Stimulated activated CD8-positive, alpha-beta memory T cell treated with anti-CD3 and anti-CD28 coated beads, Interleukin-12 subunit alpha, Interleukin-12 subunit beta, amount 100 ng/mL, for 24 hours (primary cell): ENCODE results near the gene DSG3.
"Not testable (repeated sequence)": the region's sequence is repeated elsewhere in the genome, so short reads cannot be mapped to it uniquely, and the experiment has no call there.

Source experiments
- DNase-seq: peaks from one replicate; pipeline ENCODE4 v3.0.0-alpha.2; 2020; ENCODE audit errors: extremely low read depth

Gene DSG3

GRCh38 chr18:31493171-31493570 lies 45.6 kb downstream of the DSG3 start:
- no peak for DNase-seq

DNA sequence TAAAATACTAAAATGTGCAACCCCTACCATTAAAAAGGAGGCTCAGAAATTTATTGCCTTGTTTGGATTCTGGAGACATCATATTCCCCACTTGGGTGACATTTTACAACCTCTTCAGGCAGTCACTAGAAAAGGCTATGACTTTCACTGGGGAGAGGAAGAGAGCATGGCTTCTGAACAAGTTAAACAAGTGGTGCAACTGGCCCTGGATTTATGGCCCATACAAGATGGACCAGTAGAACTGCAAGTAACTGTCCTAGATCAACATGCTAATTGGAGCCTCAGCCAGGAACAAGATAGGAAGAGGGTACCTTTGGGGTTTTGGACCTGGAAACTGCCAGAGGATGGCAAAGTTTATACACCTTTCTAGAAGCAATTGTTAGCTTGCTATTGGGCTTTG lies 46.4 kb downstream of the DSG3 start:
- DNase-seq = no peak

GRCh38 chr18:31494705-31495244 lies 47.2 kb downstream of the DSG3 start:
- DNase-seq = not testable (repeated sequence)

DNA sequence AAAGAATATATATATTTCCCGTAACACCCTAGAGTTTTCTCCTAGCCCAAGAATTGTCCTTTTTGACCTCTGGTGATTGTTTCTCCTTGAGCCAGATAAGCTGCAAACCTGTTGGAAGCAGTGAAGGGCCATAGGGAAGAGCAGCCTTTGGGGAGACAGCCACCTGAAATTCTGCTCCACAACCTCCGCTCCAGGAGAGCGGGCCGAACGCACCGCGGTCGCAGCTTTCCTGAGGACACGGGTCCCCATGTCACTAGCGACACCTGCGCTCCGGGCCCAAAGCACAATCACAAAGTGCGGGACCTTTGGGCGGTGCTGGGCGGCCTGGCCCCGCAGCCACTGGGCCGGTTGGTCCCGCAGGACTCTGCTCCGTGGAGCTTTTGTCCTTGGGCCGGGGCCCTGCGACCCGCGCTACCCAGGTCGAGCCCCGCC lies 49.9 kb downstream of the DSG3 start:
- DNase-seq = no peak

GRCh38 chr18:31497836-31498573 lies 50.5 kb downstream of the DSG3 start, which contains the start of gene DSG2:
Gene DSG2, plus strand, starts transcription at chr18:31498177. Its CDS starts 75 bp downstream, at chr18:31498252.
- DNase-seq = no peak

DNA sequence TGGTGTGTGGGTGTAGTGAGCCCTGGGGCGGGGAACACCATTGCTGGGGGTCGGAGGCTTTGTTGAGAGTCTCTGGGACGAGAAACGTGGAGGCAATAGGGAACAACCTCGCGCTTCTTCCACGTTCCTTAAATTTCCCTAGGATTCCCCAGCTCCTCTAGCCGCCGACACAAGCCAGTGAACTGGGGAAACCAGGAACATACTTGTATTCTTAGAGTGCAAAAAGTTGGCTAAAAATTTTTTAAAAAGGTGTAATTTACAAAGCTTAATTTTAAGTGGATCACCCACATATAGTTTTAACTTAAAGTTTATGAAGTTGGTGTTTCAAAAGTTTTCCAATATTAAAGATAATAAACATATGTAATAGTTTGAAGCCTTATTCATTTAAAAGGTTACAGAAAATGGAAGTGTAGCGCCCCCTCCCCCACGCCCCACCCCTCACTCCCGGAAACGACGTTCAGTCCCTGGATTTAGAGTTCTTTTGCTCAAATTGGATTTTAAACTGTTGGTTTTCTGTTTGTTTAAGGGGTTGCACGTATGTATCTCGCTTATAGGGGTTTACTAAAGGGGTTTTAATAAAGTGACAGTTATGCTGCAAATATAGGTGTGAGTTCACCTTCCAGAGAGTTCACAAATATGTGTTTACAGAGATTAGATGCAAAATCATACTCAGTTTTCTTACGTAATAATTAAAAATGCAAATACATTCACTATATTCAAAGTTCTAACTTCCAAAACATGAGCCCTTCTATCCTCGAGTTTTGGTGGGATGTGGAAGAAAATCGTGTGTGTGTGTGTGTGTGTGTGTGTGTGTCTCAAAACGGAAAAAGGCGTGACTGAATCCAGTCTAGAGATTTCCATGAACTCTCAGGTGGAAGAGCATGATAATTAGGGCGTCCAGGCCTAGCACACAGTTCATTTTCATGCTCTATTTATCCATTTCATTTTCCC lies 51.3 kb downstream of the DSG3 start:
- no peak for DNase-seq

GRCh38 chr18:31500051-31500688 lies 52.6 kb downstream of the DSG3 start:
- no peak for DNase-seq

- no peak for DNase-seq
Measured at GRCh38 chr18:31503011-31503410, 55.5 kb downstream of the DSG3 start.

DNA sequence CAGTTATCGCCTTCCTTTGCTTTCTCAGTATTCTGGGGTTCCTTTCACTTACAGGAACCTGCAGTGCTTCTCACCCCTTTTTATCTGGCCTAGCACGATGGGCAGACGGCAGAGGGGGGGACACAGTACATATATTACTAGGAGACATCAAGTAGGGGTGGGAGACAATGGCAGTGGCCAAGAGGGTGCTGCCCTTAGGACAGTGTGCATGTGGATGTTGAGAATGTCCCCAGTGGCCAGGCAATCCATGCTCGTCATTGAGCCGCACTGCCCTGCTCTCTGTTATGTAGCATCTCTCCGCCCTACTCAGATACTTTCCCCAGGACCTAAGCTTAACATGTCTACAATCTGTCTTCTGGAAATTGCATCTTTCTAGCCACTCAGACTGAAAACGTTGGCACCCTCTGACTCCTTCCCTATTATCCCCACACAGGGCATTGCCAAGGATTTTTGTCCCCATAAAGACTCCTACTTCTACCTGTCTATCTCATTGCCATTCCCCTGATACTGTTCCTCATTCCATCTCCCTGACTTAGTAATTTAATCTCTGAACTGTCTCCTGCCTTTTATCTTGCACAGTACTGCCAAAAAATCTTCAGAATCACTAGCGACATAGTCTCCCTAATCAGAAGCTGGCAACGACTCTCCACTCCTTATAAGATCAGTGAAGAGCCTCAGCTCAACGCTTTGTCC lies 57.1 kb downstream of the DSG3 start:
- DNase-seq = no peak

DNA sequence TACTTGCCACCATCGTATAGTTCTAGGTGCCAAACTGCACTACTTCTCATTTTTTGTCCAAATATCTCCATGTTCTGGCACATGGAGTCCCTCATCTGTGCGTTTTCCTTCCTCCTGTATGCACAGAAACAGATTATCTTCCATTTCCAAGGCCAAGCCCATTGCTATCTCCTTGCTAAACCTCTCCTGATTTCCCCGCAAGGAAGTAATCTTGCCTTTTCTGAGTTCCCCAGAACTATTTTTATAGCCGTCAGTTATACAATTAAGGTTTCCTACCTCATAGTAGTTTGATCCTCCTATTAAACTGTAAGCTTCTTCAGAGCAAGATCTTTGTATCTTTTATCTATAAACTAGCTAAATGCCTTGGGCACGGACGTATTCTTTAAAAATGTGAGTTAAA lies 57.6 kb downstream of the DSG3 start:
- no peak for DNase-seq

DNA sequence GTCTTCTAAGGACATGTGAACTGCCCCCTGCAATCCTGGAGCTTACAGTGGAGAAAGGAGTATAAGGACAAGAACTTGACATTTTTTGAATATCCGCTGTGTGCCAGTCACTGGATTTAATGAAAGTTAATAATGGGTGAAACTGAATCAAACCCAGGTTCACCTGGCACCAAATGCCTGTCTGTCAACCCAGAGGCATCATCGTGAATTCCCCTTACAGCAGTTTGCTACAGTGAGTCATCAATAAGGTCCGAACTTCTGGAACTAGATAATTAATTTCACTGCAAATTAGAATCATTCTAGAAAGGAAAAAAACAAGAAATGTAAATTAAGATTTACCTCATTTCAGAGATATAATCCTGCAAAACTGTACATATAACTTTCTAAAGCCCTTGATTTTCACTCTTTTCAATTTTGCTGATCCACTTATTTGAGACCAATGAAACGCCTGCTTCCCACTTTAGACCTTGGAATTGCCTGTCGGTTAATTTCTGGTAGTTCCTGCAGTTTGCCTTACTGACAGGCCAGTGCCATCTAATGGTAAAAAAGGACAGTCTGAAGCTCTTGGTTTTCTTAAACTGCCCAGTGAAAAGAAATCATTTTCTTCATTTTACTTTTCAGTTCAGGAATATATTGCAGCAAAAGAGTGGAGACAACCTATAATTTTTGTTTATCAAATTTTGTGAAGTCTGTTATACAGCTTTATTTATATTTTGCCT lies 58.6 kb downstream of the DSG3 start:
- DNase-seq = no peak

DNA sequence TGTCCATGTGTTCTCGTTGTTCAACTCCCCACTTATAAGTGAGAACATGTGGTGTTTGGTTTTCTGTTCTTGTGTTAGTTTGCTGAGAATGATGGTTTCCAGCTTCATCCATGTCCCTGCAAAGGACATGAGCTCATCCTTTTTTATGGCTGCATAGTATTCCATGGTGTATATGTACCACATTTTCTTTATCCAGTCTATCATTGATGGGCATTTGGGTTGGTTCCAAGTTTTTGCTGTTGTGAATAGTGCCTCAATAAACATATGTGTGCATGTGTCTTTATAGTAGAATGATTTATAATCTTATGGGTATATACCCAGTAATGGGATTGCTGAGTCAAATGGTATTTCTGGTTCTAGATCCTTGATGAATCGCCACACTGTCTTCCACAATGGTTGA lies 59.6 kb downstream of the DSG3 start:
- DNase-seq = not testable (repeated sequence)

DNA sequence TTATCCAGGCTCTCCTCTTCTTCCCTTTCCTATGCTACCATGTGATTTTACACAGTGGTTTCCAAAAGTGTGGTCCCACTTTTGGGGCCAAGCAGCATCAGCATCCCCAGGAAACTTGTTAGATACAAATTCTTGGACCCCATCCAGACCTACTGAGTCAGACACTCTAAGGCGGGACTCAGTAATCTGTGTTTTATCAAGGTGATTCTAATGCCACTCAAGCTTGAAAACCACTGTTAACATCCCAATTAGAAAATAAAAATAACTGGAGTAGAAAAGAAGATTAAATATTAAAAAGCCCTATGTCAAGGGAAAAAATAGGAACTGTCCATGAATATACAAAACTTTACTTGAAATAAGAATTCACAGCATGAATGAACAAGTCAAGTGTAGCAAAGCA lies 61.2 kb downstream of the DSG3 start:
- no peak for DNase-seq

- DNase-seq = no peak
Measured at GRCh38 chr18:31509571-31509970, 62.0 kb downstream of the DSG3 start.

DNA sequence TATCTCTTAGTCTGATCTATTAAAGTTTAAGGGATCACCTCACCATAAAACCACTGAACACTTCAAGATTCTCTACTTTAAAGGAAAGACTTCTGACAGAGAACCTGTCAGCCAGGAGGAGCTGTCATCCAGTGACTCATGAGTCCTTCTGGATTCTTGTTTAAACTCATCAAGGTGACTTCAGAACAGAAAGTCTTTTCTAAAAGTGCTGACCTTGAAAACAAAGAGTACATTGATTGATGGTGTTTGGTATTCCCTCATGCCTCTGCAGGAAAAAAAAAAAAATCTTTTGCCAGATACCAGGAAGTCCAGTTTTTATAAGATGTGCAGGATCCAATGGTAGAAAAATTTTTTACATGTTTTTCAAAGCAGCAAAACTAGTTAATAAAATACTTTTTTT lies 62.8 kb downstream of the DSG3 start:
- no peak for DNase-seq

DNA sequence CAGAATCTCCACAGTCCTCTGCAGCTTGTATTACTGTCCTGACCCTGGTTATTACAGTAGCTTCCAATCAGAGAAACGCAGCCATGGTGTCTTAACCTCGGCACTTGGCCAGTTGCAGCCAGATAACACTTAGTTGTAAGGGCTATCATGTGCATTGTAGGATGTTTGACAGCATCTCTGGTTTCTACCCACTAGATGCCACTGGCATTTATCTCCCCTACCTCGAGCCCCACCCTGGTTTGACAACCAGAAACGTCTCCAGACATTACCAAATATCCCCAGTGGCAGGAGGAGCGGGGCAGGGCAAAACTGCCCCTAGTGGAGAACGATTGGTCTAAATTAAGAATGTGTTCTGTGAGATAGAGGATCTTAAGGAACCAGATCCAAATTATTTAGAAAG lies 63.6 kb downstream of the DSG3 start:
- no peak for DNase-seq

- DNase-seq = no peak
Measured at GRCh38 chr18:31512203-31512764, 64.7 kb downstream of the DSG3 start.

DNA sequence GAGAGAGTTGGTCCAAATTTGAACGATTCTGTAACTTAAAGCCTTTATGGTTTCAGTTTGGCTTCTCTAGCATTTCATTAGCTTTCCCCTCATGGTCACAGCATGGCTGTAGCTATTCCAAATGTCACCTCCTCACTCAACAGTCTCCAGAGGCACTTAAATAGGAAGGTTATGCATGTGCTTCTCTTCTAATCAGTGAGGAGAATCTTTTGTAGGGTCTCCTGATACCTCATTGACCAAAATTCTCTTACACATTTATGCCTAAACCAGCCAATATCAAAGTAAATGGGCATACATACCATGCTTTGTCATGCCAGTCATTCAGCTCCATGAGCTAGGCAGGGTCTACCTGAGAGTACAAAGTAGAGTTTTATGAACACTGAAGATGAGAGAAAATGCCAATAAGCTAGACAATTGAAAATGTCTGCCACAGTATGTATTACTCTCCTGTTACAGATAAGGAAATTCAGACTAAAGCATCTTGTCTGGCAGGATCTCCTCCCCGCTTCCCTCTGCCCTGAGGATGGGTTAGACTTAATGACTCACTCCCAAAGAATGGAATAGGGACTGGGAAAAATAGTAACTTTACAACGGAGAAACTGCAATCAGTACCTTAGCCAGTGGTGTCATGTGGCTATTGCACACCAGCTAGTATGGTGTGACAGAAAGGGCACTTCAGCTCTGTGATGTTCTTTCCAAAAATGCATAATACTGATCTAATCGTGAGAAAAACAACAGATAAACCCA lies 65.8 kb downstream of the DSG3 start:
- no peak for DNase-seq

GRCh38 chr18:31516437-31516836 lies 68.9 kb downstream of the DSG3 start:
- no peak for DNase-seq

- no peak for DNase-seq
Measured at GRCh38 chr18:31526374-31526773, 78.8 kb downstream of the DSG3 start.
